Stimulated activated CD8-positive, alpha-beta memory T cell treated with anti-CD3 and anti-CD28 coated beads, Interleukin-12 subunit alpha, Interleukin-12 subunit beta, amount 100 ng/mL, for 24 hours (primary cell): ENCODE results near the gene CD28.

Source experiments
- DNase-seq: peaks from one replicate; pipeline ENCODE4 v3.0.0-alpha.2; 2020; ENCODE audit errors: extremely low read depth

Gene CD28

DNA sequence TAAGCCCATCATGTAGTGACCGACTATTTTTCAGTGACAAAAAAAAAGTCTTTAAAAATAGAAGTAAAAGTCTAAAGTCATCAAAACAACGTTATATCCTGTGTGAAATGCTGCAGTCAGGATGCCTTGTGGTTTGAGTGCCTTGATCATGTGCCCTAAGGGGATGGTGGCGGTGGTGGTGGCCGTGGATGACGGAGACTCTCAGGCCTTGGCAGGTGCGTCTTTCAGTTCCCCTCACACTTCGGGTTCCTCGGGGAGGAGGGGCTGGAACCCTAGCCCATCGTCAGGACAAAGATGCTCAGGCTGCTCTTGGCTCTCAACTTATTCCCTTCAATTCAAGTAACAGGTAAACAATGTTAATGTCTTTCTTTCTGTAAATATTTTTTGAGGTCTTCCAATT, at the start of gene CD28:
Gene CD28, plus strand, starts transcription at position 237 of the 400 bp plus-strand sequence. Its CDS starts 58 bp downstream, at position 295.
- DNase-seq = peak; percentile 72

DNA sequence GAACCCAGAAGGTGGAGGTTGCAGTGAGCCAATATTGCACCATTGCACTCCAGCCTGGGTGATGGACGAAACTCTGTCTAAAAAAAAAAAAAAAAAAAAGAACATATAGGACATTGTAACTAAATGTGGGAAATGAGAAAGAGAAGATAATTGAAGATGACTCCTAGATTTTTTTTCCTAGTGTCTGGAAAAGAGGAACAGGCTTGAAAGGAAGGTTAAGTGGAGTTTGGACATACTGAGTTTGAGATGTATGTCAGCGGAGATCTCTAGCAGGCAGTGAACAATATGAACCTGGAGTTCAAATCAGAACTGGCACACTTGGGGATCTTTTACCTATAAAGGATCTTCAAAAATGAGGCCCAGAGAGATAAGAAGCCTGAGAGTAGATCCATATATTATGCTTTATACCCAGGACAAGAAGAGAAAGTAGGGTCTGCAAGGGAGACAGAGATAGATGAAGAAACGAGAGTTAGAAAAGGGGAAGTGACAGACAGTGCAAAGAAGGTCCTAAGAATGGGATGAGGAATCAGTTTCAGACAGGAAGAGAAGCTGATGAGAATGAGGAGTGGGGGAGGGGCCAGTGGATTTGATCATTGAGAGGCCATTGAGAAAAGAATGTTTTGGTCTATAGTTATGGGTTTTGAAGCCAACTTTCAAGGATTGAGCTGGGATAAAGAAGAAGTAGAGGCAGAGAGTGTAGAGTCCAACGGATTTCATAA, 46.9 kb upstream of the CD28 start:
- no peak for DNase-seq

DNA sequence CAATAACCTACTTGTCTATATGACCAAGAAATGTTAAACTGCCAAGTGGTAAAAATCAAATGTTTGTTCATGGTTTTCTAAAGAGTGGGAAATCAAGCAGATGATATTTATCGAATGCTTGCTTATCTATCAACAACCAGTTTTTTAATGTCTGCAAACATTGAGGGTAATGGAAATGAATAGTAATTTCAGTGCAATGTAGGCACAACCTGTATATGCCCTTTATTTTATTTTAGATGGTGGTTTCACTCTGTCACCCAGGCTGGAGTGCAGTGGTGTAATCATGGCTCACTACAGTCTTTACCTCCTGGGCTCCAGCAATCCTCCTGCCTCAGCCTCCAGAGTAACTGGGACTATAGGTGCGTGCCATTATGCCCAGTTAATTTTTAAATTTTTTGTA, 46.0 kb upstream of the CD28 start:
- no peak for DNase-seq

DNA sequence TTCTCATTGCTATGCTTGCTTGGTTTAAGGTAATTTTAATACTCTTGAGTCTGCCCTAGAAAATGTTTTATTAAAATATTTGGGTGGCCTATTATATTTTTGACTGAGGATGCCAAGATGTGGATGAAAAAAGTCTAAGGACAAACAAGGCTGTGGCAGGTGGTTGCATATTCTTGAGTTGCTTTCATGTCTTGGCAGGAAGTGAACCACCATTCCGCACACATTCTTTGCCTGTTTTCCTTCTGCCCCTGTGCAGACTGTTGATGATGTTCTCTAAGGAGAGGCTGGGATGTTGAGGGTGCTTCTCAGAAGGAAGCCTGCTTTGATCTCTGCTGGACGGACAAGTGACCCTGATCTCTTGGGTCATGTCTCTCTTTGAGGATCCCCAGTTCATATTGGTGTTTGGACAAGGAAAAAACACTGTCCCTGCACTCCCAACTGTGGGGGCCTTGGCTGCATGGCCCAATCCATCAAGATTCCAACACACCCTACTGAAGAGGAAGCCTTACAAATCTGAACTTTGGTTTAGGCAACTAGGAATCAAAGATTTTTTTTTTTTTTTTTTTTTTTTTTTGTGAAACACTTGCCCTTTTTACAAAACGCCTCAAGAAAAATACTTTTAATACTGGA, 45.0 kb upstream of the CD28 start:
- no peak for DNase-seq

DNA sequence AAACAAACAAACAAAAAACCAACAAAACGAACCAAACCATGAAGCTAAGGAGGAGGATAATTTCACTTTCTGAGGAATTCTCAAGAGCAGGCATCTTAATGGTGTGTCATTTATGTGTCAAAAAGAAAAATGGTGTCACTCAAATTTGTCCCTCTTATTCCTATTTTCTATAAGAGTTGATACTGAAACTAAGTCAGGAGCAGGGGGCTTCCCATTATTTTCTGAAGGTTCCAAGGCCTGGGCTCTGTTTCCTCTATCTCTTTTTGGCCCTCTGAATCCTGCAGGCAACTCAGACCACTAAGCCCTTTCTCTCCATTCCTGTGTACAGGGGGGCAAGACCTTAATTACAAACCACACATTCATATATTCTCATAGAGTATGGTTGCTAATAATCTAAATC, 44.0 kb upstream of the CD28 start:
- DNase-seq = no peak

DNA sequence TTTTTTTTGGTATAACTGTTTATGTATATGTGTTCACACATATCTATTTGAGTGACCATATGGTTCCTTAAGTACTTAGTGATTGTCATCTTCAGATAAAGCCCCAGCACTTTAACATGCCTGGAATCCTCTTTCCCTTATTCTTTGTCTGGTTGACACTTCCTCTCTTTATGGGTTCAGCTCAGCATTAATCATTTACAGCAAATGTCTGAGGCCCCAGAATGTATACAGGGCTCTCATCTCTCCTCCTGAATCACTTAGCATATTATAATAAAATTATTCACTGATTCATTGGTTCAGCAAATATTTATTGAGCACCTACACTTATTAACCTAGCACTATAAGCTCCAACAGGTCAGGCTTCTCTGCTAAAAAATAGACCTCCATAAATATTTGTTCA, 43.5 kb upstream of the CD28 start:
- no peak for DNase-seq

DNA sequence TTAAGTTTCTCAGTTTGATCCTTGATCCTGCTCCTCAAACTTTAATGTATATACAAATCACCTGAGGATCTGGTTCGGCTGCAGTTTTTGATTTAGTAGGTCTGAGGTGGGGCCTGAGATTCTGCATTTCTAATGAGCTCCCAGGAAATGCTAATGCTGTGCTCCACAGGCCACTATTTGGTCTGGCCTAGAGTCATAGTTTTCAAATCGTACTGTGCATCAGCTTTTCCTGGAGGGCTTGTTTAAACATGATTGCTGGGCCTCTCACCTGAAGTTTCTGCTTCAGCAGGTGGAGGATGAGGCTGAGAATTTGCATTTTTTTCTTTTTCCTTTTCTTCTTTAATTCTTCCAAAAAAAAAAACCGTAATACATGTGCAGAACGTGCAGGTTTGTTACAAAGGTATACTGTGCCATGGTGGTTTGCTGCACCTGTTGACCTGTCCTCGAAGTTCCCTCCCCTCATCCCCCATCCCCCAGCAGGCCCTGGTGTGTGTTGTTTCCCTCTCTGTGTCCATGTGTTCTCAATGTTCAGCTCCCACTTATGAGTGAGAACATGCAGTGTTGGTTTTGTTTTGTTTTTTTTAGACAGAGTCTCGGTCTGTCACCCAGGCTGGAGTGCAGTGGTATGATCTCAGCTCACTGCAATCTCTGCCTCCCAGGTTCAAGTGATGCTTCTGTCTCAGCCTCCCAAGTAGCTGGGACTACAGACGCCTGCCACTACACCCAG, 42.2 kb upstream of the CD28 start:
- DNase-seq = no peak

DNA sequence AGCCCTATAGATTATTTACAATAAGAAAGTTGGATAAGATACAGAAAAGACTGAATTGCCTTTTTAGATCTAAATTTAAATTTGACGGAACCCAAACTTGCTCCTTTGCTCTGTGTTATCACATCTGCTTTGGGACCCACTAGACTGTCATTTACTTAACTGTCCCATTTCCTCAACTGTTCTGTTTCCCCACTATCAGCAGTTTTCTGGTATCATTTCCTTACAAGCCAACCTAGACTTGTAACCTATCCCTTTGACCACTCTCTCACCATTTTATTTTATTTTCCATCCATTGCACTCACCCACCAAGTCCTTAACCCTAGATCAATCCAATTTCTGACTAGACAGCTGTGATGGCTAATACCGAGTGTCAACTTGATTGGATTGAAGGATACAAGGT, 38.6 kb upstream of the CD28 start:
- DNase-seq = no peak

DNA sequence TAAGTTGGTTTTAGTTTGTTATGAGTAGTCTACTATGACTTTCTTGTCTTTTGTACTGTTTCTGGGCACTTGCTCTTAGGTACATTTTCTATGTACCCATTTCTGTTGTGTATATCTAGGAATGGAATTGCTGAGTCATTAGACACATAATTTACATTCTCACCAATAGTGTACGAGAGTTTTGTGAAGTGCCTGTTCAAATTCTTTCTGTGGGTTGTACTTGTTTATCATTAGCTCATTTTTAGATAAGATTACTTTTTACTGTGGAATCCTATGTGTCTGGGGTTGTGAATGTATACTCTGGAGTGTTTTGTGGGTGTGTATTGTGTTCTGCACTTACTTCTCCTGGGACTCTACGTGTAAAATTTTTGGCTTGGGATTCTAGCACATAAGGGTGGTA, 36.6 kb upstream of the CD28 start:
- no peak for DNase-seq

DNA sequence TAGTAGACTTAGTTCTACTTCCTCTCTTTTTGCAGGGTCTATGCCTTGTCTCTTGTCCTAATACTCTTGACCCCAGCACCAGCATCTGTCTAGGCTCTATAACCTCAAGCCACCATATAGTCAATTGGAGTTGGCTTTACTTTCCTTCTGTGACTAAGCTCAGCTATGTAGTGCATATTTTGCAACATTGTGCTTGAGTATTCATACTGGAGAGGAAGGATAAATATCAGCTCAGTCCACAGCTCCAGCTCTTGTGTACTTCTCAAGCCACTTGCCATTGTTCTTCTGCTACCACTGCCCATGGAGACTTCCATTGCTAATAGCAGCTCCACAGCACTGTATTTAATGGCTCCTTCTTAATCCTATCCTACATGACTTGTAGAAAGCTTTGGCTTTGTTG, 35.5 kb upstream of the CD28 start:
- no peak for DNase-seq

DNA sequence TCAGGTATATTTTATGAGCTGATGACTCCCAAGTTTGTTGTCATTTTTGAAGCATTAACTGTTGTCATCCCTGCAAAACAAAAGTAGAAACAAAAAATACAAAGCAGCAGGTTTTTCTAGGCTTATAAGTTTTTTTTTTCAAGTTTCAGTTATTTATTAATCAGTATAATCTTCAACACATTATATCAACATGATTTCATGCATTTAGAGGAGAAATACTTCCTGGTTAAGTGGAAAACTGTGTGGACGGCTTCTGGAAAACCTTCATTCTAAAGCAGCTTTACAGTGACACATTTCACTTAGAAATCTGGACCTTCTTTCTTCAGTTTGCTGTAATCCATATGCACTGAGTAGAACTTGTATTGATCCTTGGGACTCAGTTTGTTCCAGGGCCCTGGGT, 34.6 kb upstream of the CD28 start:
- no peak for DNase-seq

DNA sequence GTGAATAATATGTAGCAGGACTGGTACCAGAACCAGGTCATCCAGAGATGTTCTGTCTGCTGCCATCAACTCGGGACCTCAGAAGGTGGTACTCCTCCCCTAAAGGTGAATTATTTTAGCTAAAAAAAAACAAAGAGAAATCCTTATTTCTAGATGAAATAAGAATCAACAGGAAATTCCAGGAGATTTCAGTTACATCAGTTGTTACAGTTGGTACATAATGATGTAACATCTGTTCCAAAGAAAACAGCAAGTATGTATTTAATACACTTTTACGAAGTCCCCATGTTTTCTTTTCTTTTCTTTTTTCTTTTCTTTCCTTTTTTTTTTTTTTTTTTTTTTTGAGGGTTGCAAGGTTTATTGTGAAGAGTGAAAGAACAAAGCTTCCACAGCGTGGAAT, 33.6 kb upstream of the CD28 start:
- DNase-seq = no peak

DNA sequence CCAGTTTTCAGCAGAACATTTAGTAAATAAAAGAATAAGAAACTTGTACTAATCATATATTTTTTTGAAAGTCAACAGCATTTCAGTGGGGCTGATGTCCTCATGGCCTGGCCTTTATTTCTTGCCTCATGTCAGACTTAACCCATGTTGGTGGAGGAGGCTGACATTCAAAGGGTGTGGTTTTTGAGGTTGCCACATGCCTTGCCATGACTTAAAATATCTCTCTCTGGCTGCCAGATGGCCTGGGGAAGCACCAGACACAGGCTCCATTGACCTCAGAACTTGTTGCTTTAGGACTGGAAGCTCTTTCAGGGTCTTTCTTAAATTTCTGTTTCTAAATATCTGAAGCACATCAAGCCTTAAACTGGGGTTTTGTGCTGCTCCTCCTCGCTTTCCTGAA, 32.5 kb upstream of the CD28 start:
- DNase-seq = no peak

DNA sequence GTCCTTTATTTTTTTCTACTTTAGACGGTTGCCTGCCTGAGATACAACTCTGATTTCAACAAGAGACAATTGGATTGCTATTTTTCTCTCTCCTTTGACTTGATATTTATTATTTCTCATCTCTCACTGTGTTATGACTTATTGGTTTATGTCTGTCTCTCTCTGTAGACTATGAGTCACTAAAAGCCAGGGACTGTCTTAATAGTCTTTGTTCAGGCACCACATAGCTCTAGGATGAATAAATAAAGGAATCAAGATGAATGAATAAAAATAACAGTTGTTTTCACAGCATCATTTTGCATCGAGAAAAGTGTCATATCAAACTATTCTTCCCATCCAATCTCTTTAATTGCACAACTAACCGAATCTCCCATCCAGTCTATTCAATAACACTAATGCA, 31.4 kb upstream of the CD28 start:
- no peak for DNase-seq

DNA sequence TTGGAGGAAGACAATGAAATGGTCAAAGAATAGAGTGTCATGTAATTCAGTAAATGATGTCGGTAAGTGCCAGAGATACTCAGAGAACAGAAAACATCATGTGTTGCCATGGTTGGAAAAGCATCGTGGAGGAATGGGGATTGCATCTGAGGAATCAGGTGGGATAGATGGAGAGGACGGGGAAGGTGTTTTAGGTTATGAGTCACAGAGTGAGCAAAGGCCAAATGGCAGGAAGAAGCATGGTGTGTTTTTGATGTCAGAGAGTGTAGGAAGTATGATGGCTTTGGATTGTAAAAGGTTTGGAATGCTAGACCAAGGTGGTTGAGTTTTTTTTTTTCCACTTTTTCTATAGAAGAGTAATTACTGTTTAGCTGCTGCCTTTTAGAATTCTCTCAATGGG, 27.5 kb upstream of the CD28 start:
- no peak for DNase-seq

DNA sequence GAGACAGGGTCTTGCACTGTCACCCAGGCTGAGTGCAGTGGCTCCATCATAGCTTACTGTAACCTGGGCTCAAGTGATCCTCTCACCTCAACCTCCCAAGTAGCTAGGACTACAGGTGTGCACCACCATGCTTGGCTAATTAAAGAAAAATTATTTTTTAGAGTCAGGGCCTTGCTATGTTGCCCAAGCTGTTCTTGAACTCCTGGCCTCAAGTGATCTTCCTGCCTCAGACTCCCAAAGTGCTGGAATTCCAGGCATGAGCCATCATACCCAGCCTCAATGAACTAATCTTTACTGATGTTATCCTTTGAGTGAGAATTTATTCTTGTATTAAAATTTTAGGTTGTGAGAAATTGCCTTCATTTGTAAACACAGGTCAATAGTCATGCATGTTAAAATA, 27.0 kb upstream of the CD28 start:
- no peak for DNase-seq

DNA sequence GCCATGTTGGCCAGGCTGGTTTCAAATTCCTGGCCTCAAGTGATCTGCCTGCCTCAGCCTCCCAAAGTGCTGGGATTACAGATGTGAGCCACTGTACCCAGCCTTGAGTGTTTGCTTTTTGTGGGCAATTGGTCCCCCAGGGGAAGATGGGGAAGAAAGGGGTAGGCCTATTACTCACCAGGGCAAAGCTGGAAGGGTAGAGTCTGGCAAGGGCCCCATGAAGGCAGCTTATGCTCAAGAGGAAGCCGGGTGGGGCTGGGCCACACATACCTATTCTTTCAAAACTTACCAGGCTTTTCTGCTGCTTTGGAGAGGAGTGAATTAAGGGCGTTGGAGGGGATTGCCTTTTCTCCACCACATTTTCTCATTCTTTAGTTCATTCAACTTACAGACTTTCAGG, 24.5 kb upstream of the CD28 start:
- no peak for DNase-seq

DNA sequence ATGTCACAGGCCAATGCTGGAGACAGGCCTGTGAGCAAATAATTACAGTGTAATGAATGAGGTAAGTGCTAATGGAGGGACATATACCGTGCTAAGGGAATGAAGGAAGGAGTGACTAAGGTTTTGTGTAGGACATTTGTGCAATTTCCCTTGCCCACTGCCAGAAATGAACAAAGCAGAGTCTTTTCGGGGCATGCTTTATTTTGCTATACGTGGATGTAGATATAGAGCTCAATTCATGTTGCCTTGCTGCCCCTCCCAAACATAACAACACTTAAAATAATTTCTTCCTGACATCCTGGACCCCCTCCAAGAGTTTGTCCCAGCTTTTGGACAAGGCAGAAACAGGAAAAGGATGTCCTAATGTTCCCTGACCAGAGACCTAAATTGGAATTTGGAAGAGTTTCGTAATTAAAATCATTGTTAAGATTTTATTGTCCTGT, 23.7 kb upstream of the CD28 start:
- no peak for DNase-seq

DNA sequence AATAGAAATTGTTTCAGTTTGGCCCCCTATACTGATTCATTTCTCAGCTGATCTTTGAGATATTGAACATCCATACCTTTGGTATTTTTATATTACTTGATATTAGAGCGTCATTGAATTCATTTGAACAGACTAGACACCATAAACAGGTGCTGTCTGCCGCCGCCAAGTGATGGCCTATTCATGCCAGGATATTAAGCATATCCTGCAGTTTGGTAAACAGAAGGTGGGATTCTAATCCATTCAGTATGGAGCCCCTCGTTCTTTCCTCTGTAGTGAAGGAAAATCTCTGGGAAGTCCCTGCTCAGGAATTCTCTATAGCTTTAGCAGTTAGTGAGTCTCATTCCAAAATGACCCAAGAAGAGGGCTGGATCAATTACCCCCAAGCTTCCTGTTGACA, 23.0 kb upstream of the CD28 start:
- DNase-seq = no peak

DNA sequence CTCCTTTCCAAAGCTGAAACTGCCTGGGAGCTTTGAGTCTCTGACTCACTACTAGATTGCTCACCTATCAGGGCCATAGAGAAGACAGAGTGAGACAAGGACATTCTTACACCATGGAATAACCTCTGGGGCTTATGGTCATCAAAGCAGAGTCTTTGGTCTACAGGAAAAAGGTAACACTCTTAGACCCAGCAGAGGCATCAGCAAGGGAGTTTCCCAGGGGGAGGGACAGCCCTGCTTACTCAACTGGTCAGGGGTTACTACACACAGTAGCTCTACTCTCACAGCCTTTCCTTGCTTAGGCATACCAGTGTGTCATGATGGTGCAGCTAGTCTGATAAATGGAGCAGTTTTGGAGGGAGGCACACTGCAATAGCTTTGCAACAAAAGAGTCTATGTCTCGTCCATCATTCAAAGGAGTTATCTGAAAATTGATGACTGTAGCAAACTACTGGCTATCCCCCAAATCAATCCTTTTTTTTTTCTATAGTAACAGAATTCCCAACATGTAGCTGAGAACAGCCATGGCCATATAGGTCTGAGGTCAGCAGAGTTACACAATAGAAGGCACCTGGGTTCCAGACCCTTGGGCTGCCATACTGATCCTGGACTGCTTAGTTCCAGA, 22.4 kb upstream of the CD28 start:
- DNase-seq = no peak

DNA sequence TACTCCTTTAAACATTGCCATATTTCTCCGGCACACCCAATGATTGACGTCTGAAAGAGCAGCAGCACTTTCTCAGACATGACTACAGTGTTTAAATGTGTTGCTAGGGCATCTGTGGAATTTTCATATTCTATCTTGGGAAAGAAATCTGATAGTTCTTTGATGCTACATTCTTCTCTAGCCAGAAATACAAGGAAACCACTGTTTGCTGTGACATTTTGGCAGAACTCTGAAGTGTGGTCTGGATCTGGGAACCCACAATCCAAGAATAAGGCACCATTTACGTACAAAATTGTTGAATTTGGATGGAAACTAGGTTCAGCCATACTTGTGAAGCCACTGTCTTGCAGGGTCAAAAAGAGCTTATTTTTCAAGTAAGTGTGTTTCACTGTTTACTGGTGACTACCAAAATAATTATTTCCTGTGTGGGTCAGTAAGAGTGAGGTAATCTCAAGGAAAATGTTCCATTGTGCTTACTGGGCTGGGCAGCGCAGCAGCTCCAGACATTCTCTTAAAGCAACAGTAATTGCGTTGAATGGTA, 21.3 kb upstream of the CD28 start:
- no peak for DNase-seq

DNA sequence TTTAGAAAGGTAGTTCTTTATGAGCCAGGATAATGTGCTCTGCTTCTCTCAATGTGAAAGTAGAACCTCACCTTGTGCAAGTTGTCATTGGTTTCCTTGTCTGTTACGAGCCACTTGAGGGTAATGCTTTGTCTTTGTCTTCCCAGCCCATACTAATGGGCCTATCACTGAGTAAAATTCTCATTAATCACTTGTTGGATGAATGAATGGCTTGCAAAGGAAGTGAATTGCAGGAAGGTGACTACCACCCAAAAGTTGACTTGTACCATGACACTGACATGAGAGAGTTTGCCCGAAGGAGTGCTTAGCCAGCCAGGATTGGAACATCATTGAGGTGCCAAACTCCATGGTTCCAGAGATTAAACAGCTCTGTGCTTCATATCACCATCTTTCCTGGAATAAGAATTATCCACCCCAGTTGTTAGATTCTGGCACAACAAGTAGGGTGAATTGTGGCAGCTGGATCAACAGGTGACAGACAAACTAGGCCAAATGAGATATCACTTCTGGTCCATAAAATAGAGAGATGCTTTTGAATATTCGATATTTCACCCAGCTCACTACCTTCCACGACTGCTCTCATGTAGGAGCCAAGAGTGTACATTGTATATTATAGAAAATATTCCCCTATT, 20.5 kb upstream of the CD28 start:
- no peak for DNase-seq
